T-helper 22 cell (primary cell): ENCODE results near the gene ARPC1A.
"Not testable (repeated sequence)": the region's sequence is repeated elsewhere in the genome, so short reads cannot be mapped to it uniquely, and the experiment has no call there.

ENCODE experiments used
- DNase-seq: peaks from one replicate; pipeline ENCODE4 v3.0.0-alpha.2; 2020; ENCODE audit warnings: low read depth

The ARPC1A gene

DNA sequence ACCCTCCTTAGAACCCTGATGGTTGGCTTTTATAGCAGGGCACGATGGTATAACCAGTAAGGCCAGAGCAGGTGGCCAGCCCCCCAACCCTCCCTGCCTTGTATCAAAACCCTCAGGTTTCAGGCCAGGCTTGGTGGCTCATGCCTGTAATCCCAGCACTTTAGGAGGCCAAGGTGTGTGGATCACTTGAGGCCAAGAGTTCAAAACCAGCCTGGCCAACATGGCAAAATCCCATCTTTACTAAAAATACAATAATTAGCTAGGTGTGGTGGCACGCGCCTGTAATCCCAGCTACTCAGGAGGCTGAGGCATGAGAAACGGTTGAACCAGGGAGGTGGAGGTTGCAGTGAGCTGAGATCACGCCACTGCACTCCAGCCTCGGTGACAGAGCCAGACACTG lies 3.0 kb upstream of the ARPC1A start:
- DNase-seq = not testable (repeated sequence)

DNA sequence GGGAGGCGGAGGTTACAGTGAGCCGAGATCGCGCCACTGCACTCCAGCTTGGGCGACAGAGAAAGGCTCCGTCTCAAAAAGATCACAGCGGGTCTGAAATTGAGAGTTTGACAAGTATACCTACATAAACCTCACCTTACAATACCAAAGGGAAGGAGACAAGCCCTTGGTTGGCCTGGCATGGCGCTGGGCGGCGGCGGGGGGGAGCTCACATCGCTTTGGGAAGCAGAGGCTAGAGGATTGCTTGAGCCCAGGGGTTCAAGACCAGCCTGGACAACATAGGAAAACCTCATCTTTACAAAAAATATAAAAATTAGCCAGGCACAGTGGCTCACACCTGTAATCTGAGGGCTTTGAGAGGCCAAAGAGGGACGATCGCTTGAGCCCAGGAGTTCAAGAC lies 1.1 kb upstream of the ARPC1A start:
- DNase-seq = no peak

DNA sequence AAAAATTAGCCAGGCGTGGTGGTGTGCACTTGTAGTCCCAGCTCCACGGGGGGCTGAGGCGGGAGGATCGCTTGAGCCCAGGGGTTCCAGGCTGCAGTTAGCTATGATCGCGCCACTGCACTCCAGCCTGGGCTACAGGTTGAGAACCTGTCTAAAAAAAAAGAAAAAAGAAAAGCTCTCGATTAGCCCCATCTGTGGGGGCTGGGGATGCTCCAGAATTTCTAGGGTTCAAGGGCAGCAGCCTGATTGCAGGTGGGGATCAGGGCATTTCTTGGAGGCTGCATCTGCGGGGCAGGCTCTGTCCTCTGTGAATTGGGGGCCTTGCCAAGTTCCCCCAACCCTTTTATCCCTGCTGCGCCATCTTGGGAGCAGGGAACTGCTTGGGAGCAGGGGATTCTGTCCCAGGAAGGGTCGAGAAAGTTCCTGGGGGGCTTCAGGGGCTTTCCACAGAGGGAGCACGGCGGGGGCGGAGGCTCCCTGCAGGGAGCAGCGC lies 651 bp upstream of the ARPC1A start:
- no peak for DNase-seq

DNA sequence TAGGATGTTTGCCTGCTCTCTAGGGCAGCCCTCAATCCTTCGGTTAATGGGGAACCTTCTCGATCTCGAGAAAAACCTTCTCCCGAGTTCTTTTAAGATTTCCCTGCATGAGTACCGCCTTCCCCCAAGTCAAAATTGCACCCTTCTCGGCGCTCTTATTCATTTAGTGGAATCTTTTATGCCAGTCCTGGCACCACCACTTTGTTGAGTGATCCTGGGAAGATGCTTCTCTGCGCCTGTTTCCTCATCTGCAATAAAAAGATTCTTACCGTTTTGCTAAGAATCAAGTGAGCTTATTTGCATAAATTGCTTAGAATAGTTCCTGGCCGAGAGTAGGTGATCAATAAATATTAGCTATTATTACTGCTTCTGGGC lies 697 bp downstream of the ARPC1A start:
- no peak for DNase-seq

DNA sequence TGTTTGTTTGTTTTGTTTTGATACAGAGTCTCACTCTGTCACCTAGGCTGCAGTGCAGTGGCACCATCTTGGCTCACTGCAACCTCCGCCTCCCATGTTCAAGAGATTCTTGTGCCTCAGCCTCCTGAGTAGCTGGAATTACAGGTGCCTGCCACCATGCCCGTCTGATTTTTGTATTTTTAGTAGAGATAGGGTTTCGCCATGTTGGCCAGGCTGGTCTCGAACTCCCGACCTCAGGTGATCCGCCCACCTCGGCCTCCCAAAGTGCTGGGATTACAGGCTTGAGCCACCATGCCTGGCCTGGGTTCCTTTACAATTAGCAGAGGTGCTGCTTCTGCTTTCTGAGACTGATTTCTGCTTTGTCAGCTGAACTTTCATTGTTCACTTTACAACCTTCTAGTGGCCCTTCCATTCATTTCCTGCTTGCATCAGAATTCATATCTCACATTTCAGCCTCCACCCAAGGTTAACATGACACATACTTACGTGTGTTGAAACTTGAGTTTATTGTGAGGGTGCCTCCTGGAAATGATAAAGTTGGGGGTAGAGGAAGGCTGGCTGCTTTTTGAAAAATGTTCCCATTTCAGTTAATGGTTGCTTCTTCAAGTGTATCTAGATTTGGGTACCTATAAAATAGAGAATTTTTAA lies 4.7 kb downstream of the ARPC1A start:
- not testable (repeated sequence) for DNase-seq

DNA sequence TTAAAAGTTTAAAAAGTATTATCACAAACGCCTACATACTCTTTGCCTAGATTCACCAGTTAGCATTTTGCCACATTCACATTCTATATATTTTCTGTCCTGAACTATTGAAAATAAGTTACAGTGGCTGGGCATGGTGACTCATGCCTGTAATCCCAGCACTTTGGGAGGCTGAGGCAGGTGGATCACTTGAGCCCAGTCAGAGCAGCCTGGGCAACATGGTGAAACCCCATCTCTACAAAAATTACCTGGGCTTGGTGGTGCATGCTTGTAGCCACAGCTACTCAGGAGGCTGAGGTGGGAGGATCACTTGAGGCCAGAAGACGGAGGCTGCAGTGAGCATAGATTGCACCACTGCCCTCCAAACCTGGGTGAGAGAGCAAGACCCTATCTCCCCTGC lies 5.3 kb downstream of the ARPC1A start:
- no peak for DNase-seq

DNA sequence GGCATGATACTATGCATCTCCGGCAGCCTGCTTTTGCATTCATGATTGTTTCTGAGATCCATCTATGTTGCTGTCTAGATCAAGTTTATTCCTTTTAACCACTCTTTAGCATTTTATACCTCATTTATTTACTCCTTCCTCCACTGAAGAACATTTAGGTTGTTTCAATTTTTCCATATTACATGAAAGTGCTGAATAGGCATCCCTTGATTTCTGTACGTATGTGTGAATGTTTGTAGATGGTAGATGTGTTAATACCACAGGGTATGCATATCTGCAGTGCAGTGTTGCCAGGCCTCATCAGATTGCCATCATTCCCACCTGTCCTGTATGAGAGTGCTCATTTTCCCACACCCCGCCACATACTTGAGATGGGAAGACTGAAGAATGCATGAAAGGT lies 13.9 kb downstream of the ARPC1A start:
- no peak for DNase-seq

DNA sequence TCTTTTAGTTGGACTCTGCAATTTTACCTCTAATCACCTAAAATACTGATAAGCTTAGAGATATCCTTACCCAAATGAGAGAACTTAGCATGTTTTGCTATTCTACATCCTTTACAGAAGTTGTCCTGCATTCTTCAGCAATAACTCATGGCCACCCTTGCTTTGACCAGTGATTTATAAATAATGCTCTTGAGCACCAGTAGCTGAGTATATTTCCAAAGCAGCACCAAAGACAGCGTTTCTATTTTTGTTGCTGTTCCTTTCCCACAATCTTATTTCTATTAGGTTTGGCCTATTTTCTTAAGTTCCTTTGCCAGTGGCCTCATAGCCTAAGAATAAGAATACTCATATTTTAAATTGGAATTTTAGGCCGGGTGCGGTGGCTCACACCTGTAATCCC lies 15.0 kb downstream of the ARPC1A start:
- DNase-seq = no peak

DNA sequence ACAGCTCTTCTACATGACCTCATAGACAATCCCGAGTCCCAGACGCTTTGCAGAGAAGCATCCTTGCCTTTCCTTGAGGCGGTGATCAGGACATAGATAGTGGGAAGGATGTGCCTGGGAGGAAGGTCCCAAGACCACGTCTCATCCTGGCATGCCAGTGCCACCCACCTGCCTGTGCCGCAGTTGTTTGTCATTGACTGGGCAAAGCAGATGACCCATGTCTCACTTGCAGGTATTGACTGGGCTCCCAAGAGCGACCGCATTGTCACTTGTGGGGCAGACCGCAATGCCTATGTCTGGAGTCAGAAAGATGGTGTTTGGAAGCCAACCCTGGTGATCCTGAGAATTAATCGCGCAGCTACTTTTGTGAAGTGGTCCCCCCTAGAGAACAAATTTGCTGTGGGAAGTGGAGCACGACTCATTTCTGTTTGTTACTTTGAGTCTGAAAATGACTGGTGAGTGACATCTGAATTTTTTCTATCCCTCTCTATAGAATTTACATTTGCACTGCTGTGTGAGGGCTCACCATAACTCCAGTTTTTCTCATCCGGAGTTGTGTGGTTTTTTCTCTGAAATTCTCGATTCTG lies 18.5 kb downstream of the ARPC1A start:
- no peak for DNase-seq

DNA sequence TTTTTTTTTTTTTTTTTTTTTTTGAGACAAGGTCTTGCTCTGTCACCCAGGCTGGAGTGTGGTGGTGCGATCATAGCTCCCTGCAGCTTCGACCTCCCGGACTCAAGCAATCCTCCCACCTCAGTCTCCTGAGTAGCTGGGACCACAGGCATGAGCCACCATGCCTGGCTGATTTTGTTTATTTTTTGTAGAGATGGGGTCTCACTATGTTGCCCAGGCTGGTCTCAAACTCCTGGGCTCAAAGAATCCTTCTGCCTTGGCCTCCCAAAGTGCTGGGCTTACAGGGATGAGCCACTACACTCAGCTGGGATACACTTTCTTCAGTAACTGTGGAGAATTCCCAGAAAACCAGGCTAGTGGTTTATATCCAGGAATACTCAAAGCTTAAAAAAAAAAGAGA lies 24.9 kb downstream of the ARPC1A start:
- not testable (repeated sequence) for DNase-seq

DNA sequence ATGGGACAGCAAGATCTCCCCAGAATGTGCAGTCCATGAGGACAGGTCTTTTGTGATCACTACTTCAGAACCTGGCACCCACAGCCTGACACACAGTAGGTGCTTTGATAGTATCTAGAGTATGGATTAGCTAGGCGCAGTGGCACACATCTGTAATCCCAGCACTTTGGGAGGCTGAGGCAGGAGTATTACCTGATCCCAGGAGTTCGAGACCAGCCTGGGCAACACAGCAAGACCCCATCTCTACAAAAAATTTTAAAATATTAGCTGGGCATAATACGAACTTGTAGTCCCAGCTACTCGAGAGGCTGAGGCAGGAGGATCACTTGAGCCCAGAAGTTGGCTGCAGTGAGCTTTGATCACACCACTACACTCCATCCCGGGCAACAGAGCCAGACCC lies 26.5 kb downstream of the ARPC1A start:
- DNase-seq = no peak

DNA sequence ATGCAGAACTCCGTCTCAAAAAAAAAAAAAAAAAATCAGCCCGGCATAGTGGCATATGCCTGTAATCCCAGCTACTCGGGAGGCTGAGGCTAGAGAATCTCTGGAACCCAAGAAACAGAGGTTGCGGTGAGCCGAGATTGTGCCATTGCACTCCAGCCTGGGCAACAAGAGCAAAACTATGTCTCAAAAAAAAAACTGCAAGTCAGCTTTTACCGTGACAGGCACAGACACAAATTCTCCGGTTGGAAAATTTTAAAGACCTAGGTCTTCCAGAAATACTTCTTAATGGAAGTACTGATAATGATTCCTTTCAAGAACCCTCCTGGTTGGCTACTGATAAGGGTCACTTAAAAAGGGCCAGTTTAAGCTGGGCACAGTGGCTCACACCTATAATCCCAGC lies 29.4 kb downstream of the ARPC1A start:
- no peak for DNase-seq

DNA sequence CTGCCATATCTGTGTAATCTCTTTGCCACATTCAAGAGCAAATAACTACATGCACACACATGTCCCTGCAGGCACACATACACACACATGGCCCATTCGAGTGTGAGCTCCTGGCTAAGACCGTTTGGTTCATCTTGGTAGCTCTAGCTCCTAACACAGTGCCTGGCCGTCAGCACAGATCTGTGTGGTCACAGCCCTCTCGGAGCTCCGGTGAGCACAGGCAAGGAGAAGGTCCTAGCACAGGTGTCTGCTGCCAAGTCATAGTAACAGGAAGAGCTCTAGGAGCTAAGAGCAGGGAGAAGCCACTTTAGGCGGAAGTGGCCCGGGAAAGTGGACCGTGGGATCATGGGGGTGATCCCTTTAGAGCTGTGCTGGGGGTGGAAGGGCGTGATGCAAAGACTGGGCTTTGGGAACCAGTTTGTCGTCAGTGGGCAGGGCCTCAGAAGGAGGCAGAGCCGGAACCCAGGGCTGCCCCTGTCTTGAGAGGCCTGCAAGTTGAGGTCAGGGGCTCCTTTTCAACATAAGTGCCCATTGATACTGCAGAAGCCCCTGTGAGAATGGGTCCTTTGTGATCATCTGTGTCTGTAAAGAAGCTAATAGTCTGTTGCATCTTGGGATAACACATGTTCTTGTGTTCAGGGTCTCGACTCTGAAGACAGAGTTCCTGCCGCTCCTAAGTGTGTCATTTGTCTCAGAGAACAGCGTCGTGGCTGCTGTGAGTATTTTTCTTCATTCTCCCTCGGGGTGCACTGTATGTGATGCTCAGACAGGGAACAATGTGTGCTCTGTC lies 32.2 kb downstream of the ARPC1A start:
- DNase-seq = no peak

DNA sequence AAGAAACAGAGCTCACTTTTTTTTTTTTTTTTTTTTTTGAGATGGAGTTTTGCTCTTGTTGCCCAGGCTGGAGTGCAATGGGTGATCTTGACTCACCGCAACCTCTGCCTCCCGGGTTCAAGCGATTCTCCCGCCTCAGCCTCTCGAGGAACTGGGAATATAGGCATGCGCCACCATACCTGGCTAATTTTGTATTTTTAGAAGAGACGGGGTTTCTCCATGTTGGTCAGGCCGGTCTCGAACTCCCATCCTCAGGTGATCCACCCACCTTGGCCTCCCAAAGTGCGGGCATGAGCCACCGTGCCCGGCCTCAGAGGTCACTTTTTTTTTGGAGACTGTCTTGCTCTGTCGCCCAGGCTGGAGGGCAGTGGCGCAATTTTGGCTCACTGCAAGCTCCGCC lies 32.8 kb downstream of the ARPC1A start:
- not testable (repeated sequence) for DNase-seq

DNA sequence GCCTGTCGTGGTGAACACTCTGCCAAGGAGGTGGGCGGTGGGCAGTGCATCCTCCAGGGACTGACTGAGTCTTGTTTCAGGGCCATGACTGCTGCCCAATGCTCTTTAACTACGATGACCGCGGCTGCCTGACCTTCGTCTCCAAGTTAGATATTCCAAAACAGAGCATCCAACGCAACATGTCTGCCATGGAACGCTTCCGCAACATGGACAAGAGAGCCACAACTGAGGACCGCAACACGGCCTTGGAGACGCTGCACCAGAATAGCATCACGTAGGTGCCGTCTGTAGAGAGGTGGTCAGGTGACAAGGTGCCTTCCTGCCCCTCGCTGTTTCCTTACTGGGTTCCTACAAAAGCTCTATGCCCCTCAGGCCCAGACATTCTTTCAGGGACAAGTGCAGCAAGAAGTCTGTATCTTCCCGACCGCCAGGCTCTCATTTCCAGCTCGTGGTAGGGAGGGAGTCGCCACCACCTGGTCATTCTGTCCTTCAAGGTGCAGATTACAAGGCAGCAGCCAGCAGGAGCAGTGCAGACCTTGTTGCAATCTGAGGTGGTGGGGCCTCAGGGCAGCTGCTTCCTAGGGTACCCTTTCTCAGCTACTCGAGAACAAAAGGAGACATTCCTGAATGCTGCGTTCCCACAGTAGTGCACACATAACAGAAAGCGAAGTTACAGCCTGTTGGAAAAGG lies 33.9 kb downstream of the ARPC1A start:
- no peak for DNase-seq

DNA sequence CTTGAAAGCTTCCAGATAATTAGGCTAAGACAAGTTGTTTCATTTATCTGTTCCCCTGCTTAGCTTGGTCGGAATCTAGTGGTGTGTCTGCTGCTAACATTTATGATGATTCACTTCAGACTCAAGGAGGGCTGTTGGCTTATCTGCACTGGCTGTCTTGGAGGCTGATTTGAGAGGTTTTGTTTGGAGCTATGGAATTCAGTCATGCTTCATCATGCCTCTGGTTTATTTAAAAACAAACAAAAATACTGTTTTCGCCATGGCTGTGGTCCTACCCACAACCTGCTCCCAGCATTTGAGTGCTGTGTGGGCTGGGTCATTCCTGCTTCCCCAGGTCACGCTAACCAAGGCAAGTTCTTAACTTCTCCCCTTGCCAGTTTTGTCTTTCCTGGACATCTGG lies 37.1 kb downstream of the ARPC1A start:
- DNase-seq = no peak

DNA sequence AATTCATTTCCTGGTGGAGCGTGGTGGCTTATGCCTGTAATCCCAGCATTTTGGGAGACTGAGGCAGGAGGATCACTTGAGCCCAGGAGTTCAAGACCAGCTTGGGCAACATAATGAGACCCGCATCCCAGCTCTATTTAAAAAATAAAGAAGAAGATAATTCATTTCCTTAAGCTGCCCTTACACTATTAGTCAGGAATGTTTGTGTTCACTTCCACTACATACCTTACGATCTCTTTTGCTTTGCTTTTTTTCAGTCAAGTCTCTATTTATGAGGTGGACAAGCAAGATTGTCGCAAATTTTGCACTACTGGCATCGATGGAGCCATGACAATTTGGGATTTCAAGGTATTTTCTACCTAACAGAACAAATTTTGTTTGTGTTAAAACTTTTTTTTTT lies 37.6 kb downstream of the ARPC1A start:
- DNase-seq = no peak

DNA sequence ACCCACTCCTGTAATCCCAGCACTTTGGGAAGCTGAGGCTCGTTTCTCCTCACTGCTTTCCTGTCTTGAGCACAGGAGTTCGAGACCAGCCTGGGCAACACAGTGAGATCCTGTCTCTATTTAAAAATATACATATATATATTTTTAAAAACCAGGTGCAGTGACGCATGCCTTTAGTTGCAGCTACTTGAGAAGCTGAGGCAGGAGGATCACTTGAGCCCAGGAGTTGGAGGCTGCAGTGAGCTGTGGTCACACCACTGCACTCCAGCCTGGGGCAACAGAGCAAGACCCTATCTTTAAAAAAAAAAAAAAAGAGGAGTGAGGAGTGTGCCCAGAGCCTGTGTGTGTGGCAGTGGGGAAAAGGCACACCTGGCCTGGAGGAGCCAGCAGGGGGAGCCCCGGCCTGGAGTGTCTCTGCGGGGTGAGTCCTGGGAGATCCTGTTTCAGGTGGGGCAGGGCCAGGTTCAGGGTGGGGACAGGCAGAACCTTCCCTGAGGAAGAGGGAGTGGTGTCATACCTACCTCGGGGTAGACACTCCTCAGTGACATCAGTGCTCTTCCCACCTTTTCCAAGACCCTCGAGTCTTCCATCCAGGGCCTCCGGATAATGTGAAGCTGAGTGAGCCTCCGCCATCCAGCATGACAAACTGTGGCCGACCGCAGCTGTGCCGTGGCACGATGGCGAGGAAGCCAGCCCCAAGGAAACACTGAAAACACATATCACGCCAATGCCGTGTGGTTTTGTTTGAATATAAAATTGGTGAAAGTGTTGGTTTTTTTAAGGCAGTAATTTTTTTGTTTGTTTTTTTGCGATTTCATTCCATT lies 39.8 kb downstream of the ARPC1A start:
- peak; percentile 44 for DNase-seq

DNA sequence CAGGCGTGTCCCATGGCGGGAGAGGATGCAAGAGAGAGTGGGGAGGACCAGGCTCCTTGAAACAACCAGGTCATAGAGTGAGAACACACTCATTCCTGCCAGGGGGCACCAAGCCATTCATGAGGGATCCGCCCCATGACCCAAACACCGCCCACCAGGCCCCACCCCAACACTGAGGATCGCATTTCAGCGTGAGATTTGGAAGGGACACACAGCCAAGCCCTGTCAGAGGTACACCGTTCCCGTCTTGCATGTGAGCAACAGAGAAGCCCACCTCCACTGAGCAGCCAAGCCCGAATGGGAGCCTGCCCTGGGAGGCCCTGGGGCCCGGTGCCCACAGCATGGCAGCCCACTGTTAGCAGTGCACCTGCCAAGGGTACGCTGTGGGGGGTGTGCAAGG lies 40.9 kb downstream of the ARPC1A start:
- no peak for DNase-seq

DNA sequence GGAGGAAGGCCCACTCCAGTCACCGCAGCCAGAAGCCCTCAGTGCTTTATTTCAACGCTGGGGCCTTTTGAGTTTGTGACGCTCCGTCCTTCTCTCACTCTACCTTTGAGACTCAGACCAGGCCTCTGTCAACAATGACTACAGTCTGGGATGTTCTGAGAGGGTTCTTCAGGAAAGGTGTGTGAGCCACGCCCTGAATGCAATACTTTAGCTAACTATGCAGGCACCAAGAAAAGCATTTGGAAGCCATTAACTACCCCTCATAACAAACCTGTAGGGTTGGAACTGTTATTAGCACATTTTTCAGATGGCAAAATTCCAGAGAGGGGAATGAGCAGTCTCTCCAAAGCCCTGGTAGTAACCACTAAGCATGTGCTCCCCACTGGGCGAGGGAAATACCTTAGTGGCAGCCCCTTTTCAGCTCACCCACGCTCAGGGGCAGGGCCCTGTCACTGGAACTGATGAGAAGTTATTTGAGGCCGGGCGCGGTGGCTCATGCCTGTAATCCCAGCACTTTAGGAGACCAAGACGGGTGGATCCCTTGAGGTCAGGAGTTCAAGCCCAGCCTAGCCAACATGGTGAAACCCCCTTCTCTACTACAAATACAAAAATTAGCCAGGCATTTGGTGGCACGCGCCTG lies 43.2 kb downstream of the ARPC1A start:
- no peak for DNase-seq

DNA sequence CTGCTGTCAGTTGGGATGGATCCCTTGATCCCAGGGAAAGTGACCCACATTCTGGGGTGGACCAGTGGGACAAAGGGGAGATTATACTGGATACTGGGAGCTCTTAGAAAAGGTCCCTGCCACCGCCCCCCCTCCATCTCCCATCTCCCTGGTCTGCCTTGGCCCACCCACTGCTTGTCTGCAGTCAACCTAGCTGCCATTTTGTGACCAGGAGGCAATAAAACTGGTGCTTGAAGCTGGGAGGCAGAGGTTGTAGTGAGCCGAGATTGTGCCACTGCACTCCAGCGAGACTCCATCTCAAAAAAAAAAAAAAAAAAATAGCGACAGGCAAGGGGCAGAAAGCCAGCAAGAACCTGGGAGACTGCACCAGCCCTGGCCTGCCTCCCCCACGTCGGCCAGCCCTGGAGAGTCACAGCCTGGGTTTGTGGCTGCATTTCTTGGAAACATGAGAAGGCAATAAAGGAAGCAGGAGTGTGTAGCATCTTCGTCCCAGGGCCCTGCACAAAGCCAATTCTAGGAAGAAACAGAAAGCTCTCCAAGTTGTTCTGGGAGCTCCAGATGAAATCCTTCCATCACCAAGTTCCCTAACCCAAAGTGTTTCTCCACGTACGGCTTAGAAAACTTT lies 44.2 kb downstream of the ARPC1A start:
- no peak for DNase-seq
